HepG2 (cell line): ENCODE measurements around the gene TMEM217. TPM values are rescaled to one million over a fixed set of nuclear protein-coding genes. Genes with fewer than 3 reads are reported as not detected.

Source experiments
- AKAP8 ChIP-seq: sonication (generic); formaldehyde crosslinking; IDR thresholded peaks from 2 replicates; pipeline ENCODE4 v1.5.1; 2020; ENCODE audit warnings: mild to moderate bottlenecking, missing genetic modification reagents
- CREBL2 ChIP-seq: sonication (generic); formaldehyde crosslinking; IDR thresholded peaks from 2 replicates; pipeline ENCODE4 v1.8.1; 2023; ENCODE audit warnings: missing genetic modification reagents, mild to moderate bottlenecking, borderline replicate concordance
- DBP ChIP-seq: sonication (generic); formaldehyde crosslinking; IDR thresholded peaks from 2 replicates; pipeline ENCODE4 v1.4.0; 2020; ENCODE audit warnings: missing genetic modification reagents; ENCODE audit errors: not compliant biosample characterization
- ERF ChIP-seq: IDR thresholded peaks from 2 replicates; pipeline ENCODE4 v1.6.1; 2018; ENCODE audit warnings: missing biosample characterization, missing genetic modification reagents
- HDAC1 ChIP-seq: sonication (generic); formaldehyde crosslinking; IDR thresholded peaks from 2 replicates; pipeline ENCODE4 v1.5.1; 2020; ENCODE audit warnings: mild to moderate bottlenecking, missing genetic modification reagents
- HNF4A ChIP-seq: sonication (generic); formaldehyde crosslinking; IDR thresholded peaks from 2 replicates; pipeline ENCODE4 v1.4.0; 2020; ENCODE audit warnings: missing genetic modification reagents
- IRF9 ChIP-seq: sonication (generic); formaldehyde crosslinking; IDR thresholded peaks from 2 replicates; pipeline ENCODE4 v1.8.0; 2022; ENCODE audit warnings: missing genetic modification reagents, mild to moderate bottlenecking, borderline replicate concordance
- LBX2 ChIP-seq: sonication (generic); formaldehyde crosslinking; IDR thresholded peaks from 2 replicates; pipeline ENCODE4 v1.5.0; 2020; ENCODE audit warnings: missing genetic modification reagents, mild to moderate bottlenecking, borderline replicate concordance
- REST ChIP-seq, 2 experiments: IDR thresholded peaks; 2 replicates each; pipeline ENCODE4 v1.6.1; 2011 to 2012; ENCODE audit warnings: low read length in 2 of 2, borderline replicate concordance in 1 of 2, low read depth in 1 of 2, mild to moderate bottlenecking in 1 of 2, moderate library complexity in 1 of 2
- SMAD9 ChIP-seq: sonication (generic); formaldehyde crosslinking; IDR thresholded peaks from 2 replicates; pipeline ENCODE4 v1.5.1; 2020; ENCODE audit warnings: mild to moderate bottlenecking, missing genetic modification reagents
- TEAD2 ChIP-seq: sonication (generic); formaldehyde crosslinking; IDR thresholded peaks from 2 replicates; pipeline ENCODE4 v1.9.0; 2021; ENCODE audit warnings: missing genetic modification reagents
- TSC22D2 ChIP-seq: sonication (generic); formaldehyde crosslinking; IDR thresholded peaks from 2 replicates; pipeline ENCODE4 v1.5.1; 2020; ENCODE audit warnings: missing genetic modification reagents, mild to moderate bottlenecking, borderline replicate concordance
- U2AF2 ChIP-seq: fragments of 200-400 bp; formaldehyde crosslinking; IDR thresholded peaks from 2 replicates; pipeline ENCODE4 v1.6.1; 2017; ENCODE audit warnings: low read depth, mild to moderate bottlenecking, low read length
- ZNF570 ChIP-seq: sonication (generic); formaldehyde crosslinking; IDR thresholded peaks from 2 replicates; pipeline ENCODE4 v1.4.0; 2020; ENCODE audit warnings: mild to moderate bottlenecking, missing genetic modification reagents, borderline replicate concordance
- ZNF589 ChIP-seq: sonication (generic); formaldehyde crosslinking; conservative IDR thresholded peaks from 2 replicates; pipeline ENCODE4 v1.8.0; 2022; ENCODE audit warnings: mild to moderate bottlenecking, moderate library complexity, missing genetic modification reagents
- ZNF75D ChIP-seq: sonication (generic); formaldehyde crosslinking; IDR thresholded peaks from 2 replicates; pipeline ENCODE4 v1.8.1; 2023; ENCODE audit warnings: missing genetic modification reagents, mild to moderate bottlenecking, borderline replicate concordance
- ZNF879 ChIP-seq: sonication (generic); formaldehyde crosslinking; IDR thresholded peaks from 2 replicates; pipeline ENCODE4 v1.8.1; 2023; ENCODE audit warnings: missing genetic modification reagents
- polyA plus RNA-seq, 8 experiments: library from polyadenylated mRNA; depleted of rRNA in 3 of 8; stranded (reverse) in 7 of 8; unstranded in 1 of 8; fragments of >200 nt; fragmentation: Illumina TruSeq in 4 of 8; extraction: Trizol in 4 of 8; gene quantifications; 2 replicates each; pipeline versions ENCODE4 v1.2.1 to v1.2.3, GENCODE V29; 2011 to 2016; ENCODE audit warnings: low read depth in 4 of 8, missing spikeins in 1 of 8, mixed read lengths in 1 of 8; ENCODE audit not compliant: insufficient read depth in 1 of 8
- total RNA-seq, 5 experiments: library from RNA; depleted of rRNA; stranded (reverse); fragments of >200 nt; fragmentation: Illumina TruSeq; extraction: Trizol; gene quantifications; 2 replicates each; pipeline ENCODE4 v1.2.3, GENCODE V29; 2016; ENCODE audit warnings: low read depth in 1 of 5
- TF ChIP-seq, protein P1 (sequence below): sonication (generic); formaldehyde crosslinking; IDR thresholded peaks from 2 replicates; pipeline ENCODE4 v1.8.0; 2022; ENCODE audit warnings: mild to moderate bottlenecking, missing genetic modification reagents
- TF ChIP-seq, protein P2 (sequence below): sonication (generic); formaldehyde crosslinking; conservative IDR thresholded peaks from 2 replicates; pipeline ENCODE4 v1.8.1; 2023; ENCODE audit warnings: missing genetic modification reagents

TMEM217 gene
- total and polyA plus RNA-seq, 2 of the 13 experiments (the other 11 are each of a cell fraction or from before 2014, with no cell fraction given), result 2.3 to 3.4 TPM

DNA sequence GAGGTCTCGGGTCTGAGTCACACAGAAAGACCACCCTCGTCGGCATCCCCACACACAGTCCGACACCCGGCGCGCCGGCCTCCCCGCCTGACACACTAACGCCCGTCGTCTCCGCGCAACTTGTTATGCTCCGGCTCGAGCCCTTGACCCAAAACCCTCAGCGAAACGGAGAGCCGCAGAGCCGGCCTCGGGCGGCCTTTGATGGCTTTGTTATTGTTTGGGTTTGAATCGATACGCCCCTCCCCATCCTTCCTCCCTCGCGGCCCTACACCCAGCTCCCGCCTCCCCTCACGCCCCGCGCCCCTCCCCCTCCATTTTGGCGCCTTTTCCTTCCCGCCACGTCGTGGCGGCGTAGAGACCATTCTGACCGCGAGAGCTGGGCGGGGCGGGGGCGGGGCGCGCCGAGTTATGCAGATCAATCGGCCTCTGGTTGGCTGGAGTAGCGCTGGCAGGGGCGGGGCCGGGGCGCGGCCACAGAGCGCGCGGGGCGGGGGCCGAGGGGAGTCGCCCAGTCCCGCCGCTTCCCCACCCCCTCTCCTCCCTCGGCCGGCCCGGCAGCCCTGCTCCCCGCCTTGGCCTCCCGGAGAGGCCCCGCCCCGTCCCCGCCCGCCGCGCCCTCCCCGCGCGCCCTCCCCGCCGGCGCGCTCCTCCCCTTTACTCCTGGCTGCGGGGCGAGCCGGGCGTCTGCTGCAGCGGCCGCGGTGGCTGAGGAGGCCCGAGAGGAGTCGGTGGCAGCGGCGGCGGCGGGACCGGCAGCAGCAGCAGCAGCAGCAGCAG, 88.3 kb downstream of the TMEM217 start, which contains the start of gene PIM1 (continued):
- TF ChIP-seq DBP (CRISPR knock-in tag), result peak; percentile 13
- peak; percentile 66 for TF ChIP-seq ERF
- TF ChIP-seq SMAD9 (CRISPR knock-in tag), result no peak
- peak in 1 of 2 experiments; percentile 77; a peak in 1 of 4 replicates for TF ChIP-seq REST (IDR thresholded peaks at IDR 0.05; ENCODE audit: borderline replicate concordance in 1 of 2, low read depth in 1 of 2, low read length in 2 of 2)
- TF ChIP-seq, protein P1, sequence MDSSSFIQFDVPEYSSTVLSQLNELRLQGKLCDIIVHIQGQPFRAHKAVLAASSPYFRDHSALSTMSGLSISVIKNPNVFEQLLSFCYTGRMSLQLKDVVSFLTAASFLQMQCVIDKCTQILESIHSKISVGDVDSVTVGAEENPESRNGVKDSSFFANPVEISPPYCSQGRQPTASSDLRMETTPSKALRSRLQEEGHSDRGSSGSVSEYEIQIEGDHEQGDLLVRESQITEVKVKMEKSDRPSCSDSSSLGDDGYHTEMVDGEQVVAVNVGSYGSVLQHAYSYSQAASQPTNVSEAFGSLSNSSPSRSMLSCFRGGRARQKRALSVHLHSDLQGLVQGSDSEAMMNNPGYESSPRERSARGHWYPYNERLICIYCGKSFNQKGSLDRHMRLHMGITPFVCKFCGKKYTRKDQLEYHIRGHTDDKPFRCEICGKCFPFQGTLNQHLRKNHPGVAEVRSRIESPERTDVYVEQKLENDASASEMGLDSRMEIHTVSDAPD, result no peak
- no peak for TF ChIP-seq AKAP8
- no peak for TF ChIP-seq CREBL2
- TF ChIP-seq HNF4A, result peak; percentile 74
- TF ChIP-seq ZNF75D (CRISPR knock-in tag), result no peak
- no peak for TF ChIP-seq ZNF879 (CRISPR knock-in tag)
- TF ChIP-seq LBX2 (CRISPR knock-in tag), result peak; percentile 19; the same call in 1 of the 2 replicates
- no peak for TF ChIP-seq ZNF570 (CRISPR knock-in tag)
- no peak for TF ChIP-seq U2AF2
- TF ChIP-seq TEAD2 (CRISPR knock-in tag), result no peak
- TF ChIP-seq TSC22D2 (CRISPR knock-in tag), result peak; percentile 72; the same call in 1 of the 2 replicates
- peak; percentile 28; the same call in 1 of the 2 replicates for TF ChIP-seq ZNF589 (CRISPR knock-in tag)
- TF ChIP-seq, protein P2, sequence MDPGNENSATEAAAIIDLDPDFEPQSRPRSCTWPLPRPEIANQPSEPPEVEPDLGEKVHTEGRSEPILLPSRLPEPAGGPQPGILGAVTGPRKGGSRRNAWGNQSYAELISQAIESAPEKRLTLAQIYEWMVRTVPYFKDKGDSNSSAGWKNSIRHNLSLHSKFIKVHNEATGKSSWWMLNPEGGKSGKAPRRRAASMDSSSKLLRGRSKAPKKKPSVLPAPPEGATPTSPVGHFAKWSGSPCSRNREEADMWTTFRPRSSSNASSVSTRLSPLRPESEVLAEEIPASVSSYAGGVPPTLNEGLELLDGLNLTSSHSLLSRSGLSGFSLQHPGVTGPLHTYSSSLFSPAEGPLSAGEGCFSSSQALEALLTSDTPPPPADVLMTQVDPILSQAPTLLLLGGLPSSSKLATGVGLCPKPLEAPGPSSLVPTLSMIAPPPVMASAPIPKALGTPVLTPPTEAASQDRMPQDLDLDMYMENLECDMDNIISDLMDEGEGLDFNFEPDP (CRISPR knock-in tag), result peak; percentile 95; the same call in 1 of the 2 replicates
- peak; percentile 70; the same call in 1 of the 2 replicates for TF ChIP-seq IRF9 (CRISPR knock-in tag)
- peak; percentile 73 for TF ChIP-seq HDAC1 (CRISPR knock-in tag)
